Prostate gland (tissue), 2 donors: Measurements from ENCODE around the gene STARD8. TPM values are rescaled to one million over a fixed set of nuclear protein-coding genes. Genes with fewer than 3 reads are reported as not detected.

Experiments
- DNase-seq: peaks from one replicate; pipeline ENCODE4 v3.0.0-alpha.2; 2019; ENCODE audit warnings: low spot score
- H3K27ac ChIP-seq, 2 donors: fragments of 200-600 bp; sonication (generic); 2 replicates each; pipeline ENCODE4 v1.5.1; 2017 to 2019
- H3K27me3 ChIP-seq: fragments of 200-600 bp; sonication (generic); replicated peaks from 2 replicates; pipeline ENCODE4 v1.5.1; 2019; ENCODE audit not compliant: insufficient read depth
- H3K36me3 ChIP-seq, 2 donors: fragments of 200-600 bp; sonication (generic); 1 replicate in 1 of 2; 2 replicates in 1 of 2; pipeline versions ENCODE4 v1.5.1 to v1.8.1; 2017 to 2019
- H3K4me1 ChIP-seq: fragments of 200-600 bp; sonication (generic); replicated peaks from 2 replicates; pipeline ENCODE4 v1.5.1; 2019
- H3K4me3 ChIP-seq, 2 donors: fragments of 200-600 bp; sonication (generic); 2 replicates each; pipeline ENCODE4 v1.5.1; 2017 to 2019
- H3K9me3 ChIP-seq: fragments of 200-600 bp; sonication (generic); 2 replicates; pipeline ENCODE4 v1.5.1; 2017
- POLR2A ChIP-seq: fragments of 450-650 bp; IDR thresholded peaks from one replicate; pipeline ENCODE4 v1.6.1; 2016; ENCODE audit warnings: antibody characterized with exemption, mild to moderate bottlenecking
- POLR2AphosphoS5 ChIP-seq: sonication (generic); formaldehyde crosslinking; IDR thresholded peaks from one replicate; pipeline ENCODE4 v1.6.1; 2017; ENCODE audit warnings: antibody characterized with exemption
- WGBS: methylation state at CpG from one replicate; pipeline ENCODE4 v1.1.5; 2018; 5-methylcytosine and 5-hydroxymethylcytosine counted together
- intact Hi-C: fragments of 100-400 bp; cut with DNase I; formaldehyde crosslinking; loops from one replicate; pipeline ENCODE4 v1.14.2; 2022
- total RNA-seq, 2 donors: library from RNA; depleted of rRNA; stranded (reverse); fragments of >200 nt; gene quantifications; one replicate each; pipeline ENCODE4 v1.1.0, GENCODE V29; 2016
- TF ChIP-seq, protein P1 (sequence below), 4 experiments: fragments of 200-600 bp in 2 of 4; fragments of 450-650 bp in 2 of 4; sonication (generic) in 2 of 4; IDR thresholded peaks; 1 replicate in 3 of 4; 2 replicates in 1 of 4; pipeline ENCODE4 v1.5.1; 2016 to 2019; ENCODE audit warnings: antibody characterized with exemption in 4 of 4, mild to moderate bottlenecking in 2 of 4, moderate library complexity in 2 of 4

STARD8 gene
- total RNA-seq, 2 donors from 2014 or later: 5.6 to 14.3 TPM

GRCh38 chrX:68693481-68694434 lies 46.3 kb downstream of the STARD8 start:
- intact Hi-C loops: no loop called here
- H3K4me1 ChIP-seq: no peaks in the 10 kb centered on the region
- H3K9me3 ChIP-seq: no peaks in the 10 kb centered on the region
- H3K27me3 ChIP-seq: no peaks in the 10 kb centered on the region
- H3K4me3 ChIP-seq: peak overlapping the region; percentile 39 to 42
- peak; percentile 6 for DNase-seq
- no peaks in the 10 kb centered on the region for H3K36me3 ChIP-seq
- peak overlapping the region; percentile 42 to 53 for H3K27ac ChIP-seq
- peak; percentile 28 for TF ChIP-seq POLR2A
- peak; percentile 32 for TF ChIP-seq POLR2AphosphoS5
- TF ChIP-seq, protein P1, sequence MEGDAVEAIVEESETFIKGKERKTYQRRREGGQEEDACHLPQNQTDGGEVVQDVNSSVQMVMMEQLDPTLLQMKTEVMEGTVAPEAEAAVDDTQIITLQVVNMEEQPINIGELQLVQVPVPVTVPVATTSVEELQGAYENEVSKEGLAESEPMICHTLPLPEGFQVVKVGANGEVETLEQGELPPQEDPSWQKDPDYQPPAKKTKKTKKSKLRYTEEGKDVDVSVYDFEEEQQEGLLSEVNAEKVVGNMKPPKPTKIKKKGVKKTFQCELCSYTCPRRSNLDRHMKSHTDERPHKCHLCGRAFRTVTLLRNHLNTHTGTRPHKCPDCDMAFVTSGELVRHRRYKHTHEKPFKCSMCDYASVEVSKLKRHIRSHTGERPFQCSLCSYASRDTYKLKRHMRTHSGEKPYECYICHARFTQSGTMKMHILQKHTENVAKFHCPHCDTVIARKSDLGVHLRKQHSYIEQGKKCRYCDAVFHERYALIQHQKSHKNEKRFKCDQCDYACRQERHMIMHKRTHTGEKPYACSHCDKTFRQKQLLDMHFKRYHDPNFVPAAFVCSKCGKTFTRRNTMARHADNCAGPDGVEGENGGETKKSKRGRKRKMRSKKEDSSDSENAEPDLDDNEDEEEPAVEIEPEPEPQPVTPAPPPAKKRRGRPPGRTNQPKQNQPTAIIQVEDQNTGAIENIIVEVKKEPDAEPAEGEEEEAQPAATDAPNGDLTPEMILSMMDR (IDR thresholded peaks at IDR 0.05): no peak
- 8% methylated on average over 8 of the region's 81 CpGs for WGBS

DNA sequence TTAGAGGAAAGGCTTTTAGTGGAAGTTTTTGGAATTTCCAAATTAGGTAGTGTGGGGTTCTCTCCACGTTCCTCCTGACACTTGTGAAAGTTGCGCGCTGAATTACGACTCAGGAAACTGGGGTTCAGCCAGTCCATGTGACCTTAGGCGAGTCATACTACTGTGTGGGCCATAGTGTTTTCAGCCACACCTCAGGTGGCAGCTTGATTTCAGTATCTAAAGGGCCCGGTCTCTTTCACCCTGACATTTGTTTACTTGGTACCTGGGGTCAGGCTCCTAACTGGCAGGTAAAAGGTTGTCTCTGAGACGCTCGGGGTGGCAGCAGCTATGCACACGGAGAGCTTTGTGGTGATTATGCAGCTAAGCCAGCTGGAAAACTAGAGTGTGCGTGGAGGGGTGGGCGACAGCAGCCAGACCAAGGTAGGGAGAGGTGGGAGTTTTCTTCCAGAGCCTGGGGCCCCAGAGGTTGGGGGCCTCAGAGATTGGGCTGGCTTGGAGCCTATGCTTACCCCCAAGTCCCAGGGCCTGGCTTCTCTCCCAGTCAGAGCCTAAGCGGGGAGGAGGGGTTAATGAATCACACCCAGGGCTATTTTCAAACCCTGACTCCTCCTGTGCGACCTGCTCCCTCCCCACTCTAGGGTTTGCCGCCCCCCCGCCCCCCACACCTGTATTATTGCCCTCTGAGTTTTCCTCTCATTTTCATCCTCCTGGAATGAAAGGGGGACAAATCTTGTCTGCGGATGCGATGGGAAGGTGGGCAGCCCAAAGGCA lies 47.2 kb downstream of the STARD8 start:
- no peaks in the 10 kb centered on the region for H3K27me3 ChIP-seq
- H3K9me3 ChIP-seq: no peaks in the 10 kb centered on the region
- no peak overlapping the region for H3K27ac ChIP-seq
- TF ChIP-seq, protein P1 (IDR thresholded peaks at IDR 0.05): no peak
- TF ChIP-seq POLR2A (no peak), POLR2AphosphoS5 (no peak)
- H3K4me1 ChIP-seq: no peaks in the 10 kb centered on the region
- DNase-seq: no peak
- peak overlapping the region; percentile 39 to 42 for H3K4me3 ChIP-seq
- WGBS: 77% methylated on average over 15 of the region's 17 CpGs
- intact Hi-C loops: no loop called here
- no peaks in the 10 kb centered on the region for H3K36me3 ChIP-seq

- H3K27ac ChIP-seq: no peak overlapping the region
- WGBS: 52% methylated on average over 5 of the region's 5 CpGs
- TF ChIP-seq POLR2A: no peak
- TF ChIP-seq, protein P1 (IDR thresholded peaks at IDR 0.05): no peak
- no peak for TF ChIP-seq POLR2AphosphoS5
- no peaks in the 10 kb centered on the region for H3K27me3 ChIP-seq
- no peak for DNase-seq
- H3K4me3 ChIP-seq: no peak overlapping the region
- H3K36me3 ChIP-seq: no peaks in the 10 kb centered on the region
- intact Hi-C loops: no loop called here
- H3K9me3 ChIP-seq: no peaks in the 10 kb centered on the region
- no peaks in the 10 kb centered on the region for H3K4me1 ChIP-seq
These were observed 47.9 kb downstream of the STARD8 start for GRCh38 chrX:68695206-68695845.

DNA sequence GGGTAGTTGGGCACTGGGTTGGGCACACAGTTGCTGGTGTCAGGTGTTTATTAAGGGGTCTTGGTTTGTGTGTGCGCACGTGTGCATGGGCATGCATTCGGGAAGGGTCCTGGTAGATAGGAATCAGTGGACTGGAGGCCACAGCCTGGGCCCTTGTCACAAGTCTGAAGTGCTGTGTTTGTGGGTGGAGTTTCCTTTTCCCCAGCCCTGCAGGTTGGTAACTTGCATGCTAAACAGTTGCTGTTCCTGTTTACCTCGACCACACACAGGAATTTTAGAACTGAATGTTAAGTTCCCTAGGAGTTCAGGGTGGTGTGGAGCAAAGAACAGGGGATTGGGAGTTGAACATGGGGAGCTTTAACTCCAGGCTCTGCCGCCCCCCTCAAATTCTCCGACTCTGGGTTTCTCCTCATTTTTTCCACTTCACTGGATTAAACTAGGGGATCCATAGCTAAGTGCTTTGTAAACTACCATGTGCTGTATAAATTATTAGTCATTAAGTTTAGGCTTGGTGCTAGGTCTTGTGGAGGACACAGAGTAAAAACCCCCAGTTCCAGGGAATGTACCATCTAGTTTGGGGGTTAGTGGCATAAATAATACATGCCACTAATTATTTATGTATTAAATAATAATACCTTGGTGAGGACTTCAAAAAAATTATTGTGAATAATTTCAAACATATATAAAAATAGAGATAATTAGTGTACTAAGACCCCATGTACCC lies 49.0 kb downstream of the STARD8 start:
- WGBS: 79% methylated on average over 3 of the region's 6 CpGs
- no peak for DNase-seq
- no peaks in the 10 kb centered on the region for H3K9me3 ChIP-seq
- no peak overlapping the region for H3K4me3 ChIP-seq
- H3K36me3 ChIP-seq: no peaks in the 10 kb centered on the region
- intact Hi-C loops: no loop called here
- TF ChIP-seq POLR2AphosphoS5 (no peak), POLR2A (no peak)
- TF ChIP-seq, protein P1 (IDR thresholded peaks at IDR 0.05): no peak
- H3K27me3 ChIP-seq: no peaks in the 10 kb centered on the region
- no peaks in the 10 kb centered on the region for H3K4me1 ChIP-seq
- no peak overlapping the region for H3K27ac ChIP-seq
